Mesendoderm (in vitro differentiated cells): ENCODE measurements around the gene SPATA33.

Source experiments
- DNase-seq: peaks from one replicate; pipeline ENCODE4 v3.0.0; 2013
- H2AK5ac ChIP-seq: 2 replicates; pipeline ENCODE4 v1.6.1; 2013; ENCODE audit warnings: low read length, inconsistent platforms
- H2BK120ac ChIP-seq: 2 replicates; pipeline ENCODE4 v1.6.1; 2013; ENCODE audit warnings: low read depth, mild to moderate bottlenecking, low read length, moderate library complexity, mixed read lengths
- H2BK15ac ChIP-seq: replicated peaks from 2 replicates; pipeline ENCODE4 v1.6.1; 2013; ENCODE audit warnings: low read depth, mild to moderate bottlenecking, moderate library complexity
- H2BK5ac ChIP-seq: 2 replicates; pipeline ENCODE4 v1.6.1; 2013; ENCODE audit warnings: low read length, inconsistent platforms
- H3K18ac ChIP-seq: 2 replicates; pipeline ENCODE4 v1.6.1; 2013; ENCODE audit warnings: mild to moderate bottlenecking, low read length, mixed read lengths
- H3K23ac ChIP-seq: one replicate; pipeline ENCODE4 v1.6.1; 2013; ENCODE audit warnings: low read length
- H3K27ac ChIP-seq: 2 replicates; pipeline ENCODE4 v1.5.1; 2013; ENCODE audit warnings: low read depth, mild to moderate bottlenecking, inconsistent platforms, low read length, moderate library complexity
- H3K27me3 ChIP-seq: 2 replicates; pipeline ENCODE4 v1.6.1; 2013; ENCODE audit warnings: low read length, control low read depth, mild to moderate bottlenecking, inconsistent platforms; ENCODE audit not compliant: insufficient read depth, poor library complexity
- H3K36me3 ChIP-seq: 2 replicates; pipeline ENCODE4 v1.6.1; 2013; ENCODE audit warnings: low read length, inconsistent platforms; ENCODE audit not compliant: control insufficient read depth, insufficient read depth
- H3K4ac ChIP-seq: one replicate; pipeline ENCODE4 v1.6.1; 2013; ENCODE audit warnings: low read depth, mild to moderate bottlenecking, low read length, moderate library complexity
- H3K4me1 ChIP-seq: 2 replicates; pipeline ENCODE4 v1.6.1; 2013; ENCODE audit warnings: low read depth, low read length, inconsistent platforms; ENCODE audit not compliant: control insufficient read depth
- H3K4me2 ChIP-seq: 2 replicates; pipeline ENCODE4 v1.6.1; 2013; ENCODE audit warnings: low read length
- H3K4me3 ChIP-seq: 2 replicates; pipeline ENCODE4 v1.5.1; 2013; ENCODE audit warnings: mild to moderate bottlenecking, low read length
- H3K56ac ChIP-seq: one replicate; pipeline ENCODE4 v1.6.1; 2013; ENCODE audit warnings: low read length
- H3K79me1 ChIP-seq: 2 replicates; pipeline ENCODE4 v1.6.1; 2013; ENCODE audit warnings: low read length, inconsistent platforms
- H3K79me2 ChIP-seq: 2 replicates; pipeline ENCODE4 v1.6.1; 2013; ENCODE audit warnings: mild to moderate bottlenecking, low read length; ENCODE audit not compliant: control insufficient read depth, insufficient read depth
- H3K9ac ChIP-seq: 2 replicates; pipeline ENCODE4 v1.6.1; 2013; ENCODE audit warnings: low read length, inconsistent platforms
- H4K5ac ChIP-seq: one replicate; pipeline ENCODE4 v1.6.1; 2013; ENCODE audit warnings: low read length
- H4K8ac ChIP-seq: one replicate; pipeline ENCODE4 v1.6.1; 2013; ENCODE audit warnings: low read depth, mild to moderate bottlenecking, control low read depth, low read length, moderate library complexity
- WGBS: extraction: QIAGEN DNeasy Blood & Tissue Kit; methylation state at CpG from one replicate; pipeline ENCODE4 v1.1.7; 2013; ENCODE audit warnings: low lambda C conversion rate, missing lambda C conversion rate; ENCODE audit not compliant: insufficient coverage; ENCODE audit errors: extremely low coverage; 5-methylcytosine and 5-hydroxymethylcytosine counted together

Gene SPATA33

GRCh38 chr16:89643769-89644300 is 13.8 kb upstream of the SPATA33 start:
- no peak overlapping the region for H2BK15ac ChIP-seq
- H3K27me3 ChIP-seq, result no peaks in the 10 kb centered on the region
- no CpG with 5 or more reads among the region's 14 CpGs for WGBS

GRCh38 chr16:89645122-89645521 is 12.5 kb upstream of the SPATA33 start:
- no peak overlapping the region for H2BK15ac ChIP-seq

More at GRCh38 chr16:89643769-89644300, 13.8 kb upstream of the SPATA33 start:
- Histone ChIP-seq H3K36me3 (peaks cover 9% of the 10 kb centered on the region), H3K4ac (no peak overlapping the region), H2BK120ac (no peak overlapping the region), H3K4me3 (no peak overlapping the region), H4K8ac (no peak overlapping the region), H3K23ac (no peak overlapping the region), H4K5ac (no peak overlapping the region), H3K27ac (no peak overlapping the region), H2BK5ac (no peak overlapping the region), H3K4me2 (no peak overlapping the region), H2AK5ac (no peak overlapping the region), H3K79me2 (no peaks in the 10 kb centered on the region), H3K56ac (no peak overlapping the region), H3K9ac (no peak overlapping the region), H3K4me1 (no peaks in the 10 kb centered on the region), H3K79me1 (no peaks in the 10 kb centered on the region), H3K18ac (no peak overlapping the region)
- DNase-seq, result no peak

GRCh38 chr16:89646270-89646669 is 11.4 kb upstream of the SPATA33 start:
- no peak overlapping the region for H3K4me3 ChIP-seq
- no peak overlapping the region for H3K27ac ChIP-seq
- no peak overlapping the region for H2BK5ac ChIP-seq
- no peak overlapping the region for H2AK5ac ChIP-seq
- peaks cover 9% of the 10 kb centered on the region for H3K36me3 ChIP-seq
- H3K23ac ChIP-seq, result no peak overlapping the region
- H3K18ac ChIP-seq, result no peak overlapping the region
- no peak overlapping the region for H3K56ac ChIP-seq
- no peak overlapping the region for H2BK15ac ChIP-seq
- WGBS, result no CpG with 5 or more reads among the region's 22 CpGs
- no peaks in the 10 kb centered on the region for H3K79me2 ChIP-seq
- H4K8ac ChIP-seq, result no peak overlapping the region
- no peak overlapping the region for H3K4ac ChIP-seq
- no peak overlapping the region for H4K5ac ChIP-seq
- H3K27me3 ChIP-seq, result no peaks in the 10 kb centered on the region
- no peak overlapping the region for H3K4me2 ChIP-seq
- no peaks in the 10 kb centered on the region for H3K4me1 ChIP-seq
- no peak overlapping the region for H2BK120ac ChIP-seq
- no peak overlapping the region for H3K9ac ChIP-seq
- H3K79me1 ChIP-seq, result peaks cover 2% of the 10 kb centered on the region
- DNase-seq, result no peak

More at GRCh38 chr16:89645122-89645521, 12.5 kb upstream of the SPATA33 start:
- H4K5ac ChIP-seq, result no peak overlapping the region
- peaks cover 9% of the 10 kb centered on the region for H3K36me3 ChIP-seq
- H2BK5ac ChIP-seq, result no peak overlapping the region
- H3K79me2 ChIP-seq, result no peaks in the 10 kb centered on the region
- no peak overlapping the region for H3K9ac ChIP-seq
- no peak overlapping the region for H2BK120ac ChIP-seq
- H3K79me1 ChIP-seq, result no peaks in the 10 kb centered on the region
- no peaks in the 10 kb centered on the region for H3K27me3 ChIP-seq
- H3K4me2 ChIP-seq, result no peak overlapping the region
- H2AK5ac ChIP-seq, result no peak overlapping the region
- H4K8ac ChIP-seq, result no peak overlapping the region
- no peaks in the 10 kb centered on the region for H3K4me1 ChIP-seq
- no peak overlapping the region for H3K23ac ChIP-seq
- no CpG with 5 or more reads among the region's 11 CpGs for WGBS
- no peak overlapping the region for H3K18ac ChIP-seq
- H3K27ac ChIP-seq, result no peak overlapping the region
- H3K56ac ChIP-seq, result no peak overlapping the region
- H3K4ac ChIP-seq, result no peak overlapping the region
- DNase-seq, result no peak
- H3K4me3 ChIP-seq, result no peak overlapping the region

GRCh38 chr16:89646906-89647305 is 10.7 kb upstream of the SPATA33 start:
- Histone ChIP-seq H3K79me2 (no peaks in the 10 kb centered on the region), H3K18ac (no peak overlapping the region), H4K5ac (no peak overlapping the region), H2BK5ac (no peak overlapping the region), H2AK5ac (no peak overlapping the region), H3K9ac (no peak overlapping the region), H3K23ac (no peak overlapping the region), H3K4me2 (no peak overlapping the region), H2BK120ac (no peak overlapping the region), H3K4me3 (no peak overlapping the region), H3K27ac (no peak overlapping the region), H2BK15ac (no peak overlapping the region), H3K4me1 (no peaks in the 10 kb centered on the region), H4K8ac (no peak overlapping the region), H3K79me1 (peaks cover 2% of the 10 kb centered on the region), H3K56ac (no peak overlapping the region), H3K4ac (no peak overlapping the region), H3K36me3 (peaks cover 9% of the 10 kb centered on the region), H3K27me3 (no peaks in the 10 kb centered on the region)
- DNase-seq, result no peak
- no CpG with 5 or more reads among the region's 12 CpGs for WGBS

- H3K4me3 ChIP-seq, result no peak overlapping the region
- no peaks in the 10 kb centered on the region for H3K4me1 ChIP-seq
- H2BK5ac ChIP-seq, result no peak overlapping the region
- no peak overlapping the region for H2BK120ac ChIP-seq
- no peak overlapping the region for H3K9ac ChIP-seq
- H3K4me2 ChIP-seq, result no peak overlapping the region
- no peak overlapping the region for H4K5ac ChIP-seq
- H3K36me3 ChIP-seq, result peaks cover 3% of the 10 kb centered on the region
- DNase-seq, result no peak
- no peak overlapping the region for H3K27ac ChIP-seq
- peaks cover 11% of the 10 kb centered on the region for H3K79me2 ChIP-seq
- H3K79me1 ChIP-seq, result peaks cover 18% of the 10 kb centered on the region
- no peak overlapping the region for H3K18ac ChIP-seq
- no peak overlapping the region for H3K4ac ChIP-seq
- WGBS, result no CpG with 5 or more reads among the region's 15 CpGs
- no peak overlapping the region for H3K23ac ChIP-seq
- no peaks in the 10 kb centered on the region for H3K27me3 ChIP-seq
- no peak overlapping the region for H2BK15ac ChIP-seq
- H3K56ac ChIP-seq, result no peak overlapping the region
- H4K8ac ChIP-seq, result no peak overlapping the region
- no peak overlapping the region for H2AK5ac ChIP-seq
Observed at GRCh38 chr16:89651584-89651983, 6.1 kb upstream of the SPATA33 start.

GRCh38 chr16:89653656-89654295 is 3.9 kb upstream of the SPATA33 start:
- WGBS, result no CpG with 5 or more reads among the region's 10 CpGs
- Histone ChIP-seq H3K79me2 (peaks cover 19% of the 10 kb centered on the region), H2BK5ac (no peak overlapping the region)

More at GRCh38 chr16:89653656-89654295, 3.9 kb upstream of the SPATA33 start:
- no peak overlapping the region for H3K27ac ChIP-seq
- no peak overlapping the region for H3K4me2 ChIP-seq
- H3K36me3 ChIP-seq, result no peaks in the 10 kb centered on the region
- H3K4me1 ChIP-seq, result peaks cover 2% of the 10 kb centered on the region
- no peak overlapping the region for H2BK15ac ChIP-seq
- H4K5ac ChIP-seq, result no peak overlapping the region
- no peak overlapping the region for H2AK5ac ChIP-seq
- no peak overlapping the region for H3K56ac ChIP-seq
- H4K8ac ChIP-seq, result no peak overlapping the region
- no peak overlapping the region for H3K9ac ChIP-seq
- DNase-seq, result no peak
- no peak overlapping the region for H3K4me3 ChIP-seq
- H2BK120ac ChIP-seq, result no peak overlapping the region
- no peak overlapping the region for H3K23ac ChIP-seq
- H3K4ac ChIP-seq, result no peak overlapping the region
- H3K27me3 ChIP-seq, result no peaks in the 10 kb centered on the region
- H3K18ac ChIP-seq, result no peak overlapping the region
- H3K79me1 ChIP-seq, result peaks cover 20% of the 10 kb centered on the region
